AG08396 (cell line): ENCODE data around the gene WNT7A.

ENCODE experiments used
- DNase-seq: peaks from one replicate; pipeline ENCODE4 v3.0.0; 2012; ENCODE audit warnings: low spot score, mixed read lengths

WNT7A gene

DNA sequence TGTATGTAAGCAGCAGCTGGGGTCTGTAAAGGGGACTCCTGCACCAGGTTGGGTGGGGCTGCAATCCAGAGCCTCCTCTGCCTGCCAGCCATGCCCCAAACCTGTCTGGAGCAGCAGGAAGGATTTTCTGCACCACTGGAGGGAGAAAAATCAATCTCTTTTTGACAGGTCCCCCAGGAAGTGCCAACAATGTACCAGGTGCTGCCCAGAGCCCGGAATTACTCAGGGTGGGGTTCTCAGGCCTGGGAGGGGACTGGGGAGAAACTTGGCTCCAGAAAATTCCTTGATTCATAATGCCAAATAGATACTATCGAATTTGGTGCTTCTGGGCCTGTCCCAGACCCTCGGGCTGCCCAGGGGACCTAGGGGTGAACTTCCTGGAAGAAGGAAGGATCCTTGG, 52.6 kb downstream of the WNT7A start:
- no peak for DNase-seq

- no peak for DNase-seq
Measured at GRCh38 chr3:13826672-13827071, 53.2 kb downstream of the WNT7A start.

DNA sequence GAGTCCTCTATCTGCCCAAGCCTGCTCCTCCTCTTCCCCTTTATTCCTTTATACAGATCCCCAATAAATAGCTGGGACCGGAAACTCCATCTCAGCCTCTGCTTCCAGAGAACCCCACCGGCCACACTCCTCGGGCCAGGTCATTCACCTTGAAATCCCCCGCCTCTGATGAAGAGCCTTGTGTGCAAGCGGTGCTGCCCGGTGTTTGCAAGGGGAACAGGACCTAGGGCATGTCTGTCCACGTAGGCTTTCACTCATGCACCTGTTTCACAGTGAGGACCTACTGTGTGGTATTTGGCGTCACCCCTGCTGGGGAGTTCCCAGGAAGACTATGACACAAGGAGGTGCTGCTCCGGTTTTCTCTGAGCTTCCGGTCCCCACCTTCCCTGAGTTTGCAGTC, 54.0 kb downstream of the WNT7A start:
- DNase-seq: no peak

- DNase-seq: no peak
Measured at GRCh38 chr3:13825311-13825579, 54.6 kb downstream of the WNT7A start.

DNA sequence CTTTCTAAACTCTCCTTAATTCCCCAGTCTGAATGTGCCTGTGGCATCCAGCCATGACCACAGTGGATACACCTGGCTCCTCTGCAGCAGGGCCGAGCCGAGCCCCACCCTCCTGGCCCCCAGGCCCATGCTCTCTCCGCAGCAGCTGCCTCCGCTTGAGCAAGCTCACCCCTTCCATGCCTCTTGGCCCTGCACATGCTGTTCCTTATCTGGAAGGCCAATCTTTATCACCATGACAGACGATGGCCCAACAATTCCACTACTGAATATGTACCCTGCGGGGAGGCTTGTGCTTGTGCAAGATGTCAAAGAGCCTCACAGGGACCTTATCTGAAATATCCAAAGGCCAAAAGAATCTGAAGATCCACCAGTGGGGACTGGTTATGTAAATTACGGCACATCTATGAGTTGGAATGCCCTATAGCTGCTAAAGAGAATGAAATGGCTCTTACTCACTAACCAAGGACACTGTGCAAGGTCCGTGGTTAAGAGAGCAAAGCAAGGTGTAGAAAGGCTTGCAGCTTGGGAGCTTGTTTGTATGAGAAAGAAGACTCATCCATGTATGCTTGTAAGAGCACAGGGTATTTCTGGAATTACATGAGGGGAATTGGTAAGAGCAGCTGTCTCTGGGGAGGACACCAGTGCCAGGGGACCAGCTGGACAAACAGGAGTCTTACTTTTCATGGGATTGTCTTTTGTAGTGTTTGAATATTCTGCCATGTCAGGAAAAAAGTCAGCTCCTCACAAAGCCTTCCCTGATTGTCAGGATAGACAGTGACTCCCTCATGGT, 55.2 kb downstream of the WNT7A start:
- DNase-seq: no peak

GRCh38 chr3:13823692-13824091, 56.2 kb downstream of the WNT7A start:
- DNase-seq: no peak

GRCh38 chr3:13822871-13823585, 56.8 kb downstream of the WNT7A start:
- DNase-seq: no peak

GRCh38 chr3:13822042-13822441, 57.8 kb downstream of the WNT7A start:
- no peak for DNase-seq

GRCh38 chr3:13821126-13821525, 58.7 kb downstream of the WNT7A start:
- DNase-seq: no peak

DNA sequence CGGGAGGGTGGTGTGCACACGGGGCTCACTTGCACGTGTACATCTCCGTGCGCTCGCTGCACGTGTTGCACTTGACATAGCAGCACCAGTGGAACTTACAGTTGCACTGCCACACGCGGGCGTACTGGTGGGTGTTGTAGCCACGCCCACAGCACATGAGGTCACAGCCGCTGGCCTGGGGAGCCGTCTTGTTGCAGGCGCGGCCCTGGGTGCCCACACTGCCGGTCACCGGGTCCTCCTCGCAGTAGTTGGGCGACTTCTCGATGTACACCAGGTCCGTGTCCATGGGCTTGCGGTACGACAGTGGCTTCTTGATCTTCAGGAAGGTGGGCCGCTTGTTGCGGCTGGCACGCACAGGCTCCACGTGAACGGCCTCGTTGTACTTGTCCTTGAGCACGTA, 61.0 kb downstream of the WNT7A start:
- no peak for DNase-seq

- no peak for DNase-seq
Measured at GRCh38 chr3:13815088-13815683, 64.7 kb downstream of the WNT7A start.

- DNase-seq: no peak
Measured at GRCh38 chr3:13812034-13812471, 67.8 kb downstream of the WNT7A start.

DNA sequence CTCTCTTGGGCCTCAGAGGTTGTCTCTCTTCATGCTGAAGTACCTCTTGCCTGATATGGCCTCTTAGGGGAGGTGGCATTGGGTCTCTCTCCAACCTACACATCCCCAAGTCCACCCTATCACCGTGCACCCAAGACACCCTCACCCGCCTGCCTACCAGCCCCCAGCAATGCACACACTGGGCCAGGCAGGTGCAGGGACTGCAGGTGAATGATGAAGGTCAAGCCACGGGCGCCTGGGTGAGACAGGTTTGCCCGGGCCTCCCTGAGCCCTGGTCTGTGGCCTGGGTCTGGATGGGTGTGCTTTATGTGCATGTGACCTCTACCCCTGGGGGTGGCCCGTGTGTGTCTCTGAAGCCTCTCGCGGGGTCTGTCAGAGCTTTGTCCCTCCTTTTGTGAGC, 68.3 kb downstream of the WNT7A start:
- DNase-seq: no peak

DNA sequence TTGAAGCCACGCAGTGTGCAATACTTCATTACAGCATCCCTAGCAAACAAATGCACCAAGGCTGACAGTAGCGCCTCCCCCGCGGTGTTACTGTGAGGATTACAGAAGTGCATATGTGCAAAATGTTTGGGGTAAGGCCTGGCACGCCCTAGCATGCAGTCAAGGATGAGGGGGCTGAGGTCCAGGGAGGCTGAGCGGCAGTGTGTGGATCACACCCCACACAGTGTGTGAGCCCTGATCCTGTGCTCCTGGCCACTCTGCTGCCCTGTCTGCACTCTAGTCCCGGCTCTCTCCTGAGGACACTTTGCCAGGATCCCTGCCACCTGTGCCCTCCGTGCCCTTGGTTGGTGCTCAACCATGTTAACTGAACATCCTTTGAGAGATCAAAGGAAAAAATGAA, 71.3 kb downstream of the WNT7A start:
- no peak for DNase-seq

DNA sequence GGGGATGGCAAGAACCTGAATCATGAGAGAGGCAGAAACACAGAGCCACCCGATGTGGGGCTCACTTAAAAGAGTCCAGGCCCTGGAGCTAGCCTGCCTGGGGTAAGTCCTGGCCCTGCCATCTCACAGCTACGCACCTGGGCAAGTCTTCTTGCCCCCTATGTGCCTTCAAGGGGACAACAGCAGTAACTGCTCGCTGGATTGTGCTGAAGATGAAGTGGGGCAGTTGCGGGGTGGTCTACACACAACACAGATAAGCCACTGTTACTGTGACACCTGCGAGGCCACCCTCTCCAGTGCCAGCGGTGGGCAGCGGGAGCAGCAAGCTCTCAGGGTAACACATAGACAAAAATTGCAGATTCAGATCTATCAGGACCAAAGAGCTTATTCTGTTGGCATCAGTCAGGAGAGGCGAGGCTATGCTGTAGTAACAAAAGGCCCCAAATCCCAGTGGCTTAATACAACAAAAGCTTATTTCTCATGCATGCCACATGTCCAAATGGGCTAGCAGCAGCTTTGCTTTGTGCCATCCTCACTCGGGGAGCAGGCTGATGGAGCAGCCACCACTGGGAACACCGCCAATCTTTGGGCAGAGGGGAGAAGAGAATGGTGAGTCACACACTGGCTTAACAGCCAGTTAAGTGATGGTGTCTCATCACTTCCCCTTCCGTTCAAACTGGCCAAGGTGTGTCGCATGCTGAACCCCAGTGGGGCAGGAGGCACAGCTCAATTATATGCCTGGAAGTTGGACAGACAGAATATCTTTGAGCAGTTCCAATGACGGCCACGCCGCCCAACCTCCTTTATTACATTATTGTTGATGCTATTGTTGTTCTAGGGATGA, 78.3 kb downstream of the WNT7A start:
- no peak for DNase-seq

DNA sequence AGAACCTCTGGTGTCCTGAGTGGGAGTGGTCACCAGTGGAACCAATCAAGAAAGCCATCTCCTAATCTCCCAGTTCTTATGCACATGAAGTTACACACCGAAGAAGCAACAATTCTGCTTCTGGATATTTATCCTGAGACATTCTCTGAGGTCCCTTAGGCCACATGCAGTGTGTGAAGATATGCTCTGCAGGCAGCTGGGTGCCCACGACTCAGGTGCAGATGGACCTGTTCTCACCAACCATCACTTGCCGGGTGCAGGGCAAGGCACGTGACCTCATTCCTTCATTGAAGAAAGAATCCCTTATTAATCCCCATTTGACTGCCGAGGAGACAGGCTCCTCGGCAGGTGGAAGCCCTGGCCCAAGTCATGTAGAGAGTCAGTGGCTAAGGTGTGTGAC, 79.8 kb downstream of the WNT7A start:
- DNase-seq: no peak

GRCh38 chr3:13798401-13798800, 81.5 kb downstream of the WNT7A start:
- no peak for DNase-seq

- DNase-seq: no peak
Measured at GRCh38 chr3:13796701-13797460, 83.0 kb downstream of the WNT7A start.

DNA sequence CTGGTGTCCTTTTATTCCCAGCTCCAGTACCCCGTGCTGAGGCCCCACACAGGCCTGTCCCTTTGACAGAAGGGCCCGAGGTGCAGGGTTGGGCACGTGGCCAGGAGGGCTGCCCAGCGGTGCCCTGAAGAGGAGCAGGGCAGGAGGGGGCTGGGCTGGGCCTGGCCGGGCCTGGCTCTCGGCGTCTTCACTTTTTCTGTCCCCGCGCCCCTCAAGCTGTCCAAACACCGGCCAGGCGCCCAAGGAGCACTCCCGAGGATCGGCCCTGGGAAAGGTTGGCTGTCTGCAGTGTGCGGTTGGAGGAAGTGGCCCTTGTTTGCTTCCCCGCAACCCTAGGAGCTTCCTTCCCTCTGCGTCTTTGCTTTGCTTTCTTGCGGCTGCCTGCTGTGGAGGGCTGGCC, 84.1 kb downstream of the WNT7A start:
- DNase-seq: no peak

DNA sequence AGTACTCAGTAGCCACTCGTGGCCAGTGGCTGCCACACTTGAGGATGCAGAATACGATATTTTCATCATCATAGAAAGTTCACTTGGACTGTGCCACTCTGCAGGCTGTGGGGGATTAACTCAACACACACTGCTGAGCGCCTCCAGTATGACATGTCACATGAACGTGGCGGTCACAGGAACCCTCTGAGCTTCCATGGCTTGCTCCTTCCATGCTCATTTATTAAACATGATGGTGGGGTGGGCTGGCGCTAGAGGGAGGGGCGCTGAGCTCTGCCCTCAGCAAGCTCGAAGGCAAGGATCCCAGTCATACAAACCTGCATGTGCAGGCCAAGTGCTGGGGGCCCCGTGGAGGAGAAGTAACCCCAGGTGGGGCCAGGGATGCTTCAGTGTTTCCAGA, 85.5 kb downstream of the WNT7A start:
- DNase-seq: no peak

DNA sequence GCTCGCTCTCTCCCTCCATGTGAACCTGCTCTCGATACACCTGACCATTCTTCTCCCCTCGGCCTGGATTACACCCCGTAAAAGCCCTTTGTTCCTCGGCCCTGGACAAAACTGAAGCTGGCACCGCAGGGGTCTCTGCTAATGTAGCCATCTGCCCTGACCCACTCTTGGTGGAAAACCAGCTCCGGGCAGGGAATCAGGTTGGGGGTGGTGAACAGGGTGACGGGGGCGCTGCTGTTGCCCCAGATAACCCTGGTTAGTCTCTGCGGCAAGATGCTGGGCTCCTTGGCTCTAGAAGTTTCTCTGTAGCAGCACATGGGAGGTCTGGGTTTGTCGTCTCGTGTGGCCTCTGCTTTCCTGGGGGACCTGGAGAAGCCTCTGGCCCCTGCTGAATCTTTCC, 86.4 kb downstream of the WNT7A start:
- no peak for DNase-seq
